Measurements from ENCODE around the gene MSH6. TPM values are rescaled to one million over a fixed set of nuclear protein-coding genes. Genes with fewer than 3 reads are reported as not detected.

The MSH6 gene
- polyA plus RNA-seq, 1 donor from 2014 or later, result 60.3 TPM

GRCh38 chr2:47771211-47771610 is 11.7 kb upstream of the MSH6 start:
- Histone ChIP-seq H3K79me2 (replicated peaks; ENCODE audit: insufficient read depth, low read length) (no peaks in the 10 kb centered on the region), H3K9me2 (ENCODE audit: insufficient read depth, low read length) (no peaks in the 10 kb centered on the region), H3K4me3 (ENCODE audit: low read length) (no peak overlapping the region), H3K36me3 (ENCODE audit: insufficient read depth, low read length) (no peaks in the 10 kb centered on the region), H3K4me2 (ENCODE audit: low read length) (no peak overlapping the region), H3F3A (ENCODE audit: insufficient read depth, low read length, poor library complexity, severe bottlenecking) (no peaks in the 10 kb centered on the region), H3K9me3 (ENCODE audit: low read length) (no peaks in the 10 kb centered on the region), H2AFZ (ENCODE audit: low read depth, low read length) (no peak overlapping the region), H4K20me1 (ENCODE audit: insufficient read depth) (no peaks in the 10 kb centered on the region), H3K9ac (ENCODE audit: low read length) (no peak overlapping the region), H3K27me3 (ENCODE audit: insufficient read depth, low read depth, low read length) (no peaks in the 10 kb centered on the region), H3K27ac (ENCODE audit: low read length) (no peak overlapping the region)
- no peak for TF ChIP-seq CTCF (IDR thresholded peaks at IDR 0.05; ENCODE audit: poor library complexity, severe bottlenecking)
- no peak for TF ChIP-seq EP300 (conservative IDR thresholded peaks at IDR 0.05; ENCODE audit: poor library complexity, severe bottlenecking)
- TF ChIP-seq SMC3 (conservative IDR thresholded peaks at IDR 0.05; ENCODE audit: poor library complexity), result no peak
- no peak for TF ChIP-seq EZH2 (IDR thresholded peaks at IDR 0.05; ENCODE audit: borderline replicate concordance, insufficient read depth, low read length, poor library complexity, severe bottlenecking)
- no peak for TF ChIP-seq POLR2AphosphoS5 (IDR thresholded peaks at IDR 0.05)
- no peak for TF ChIP-seq MXI1 (conservative IDR thresholded peaks at IDR 0.05; ENCODE audit: poor library complexity, severe bottlenecking)
- no peak for TF ChIP-seq TAF1 (IDR thresholded peaks at IDR 0.05; ENCODE audit: low read depth)
- no peak for TF ChIP-seq RAD21 (conservative IDR thresholded peaks at IDR 0.05)
- no peak for TF ChIP-seq REST (IDR thresholded peaks at IDR 0.05; ENCODE audit: borderline replicate concordance)

DNA sequence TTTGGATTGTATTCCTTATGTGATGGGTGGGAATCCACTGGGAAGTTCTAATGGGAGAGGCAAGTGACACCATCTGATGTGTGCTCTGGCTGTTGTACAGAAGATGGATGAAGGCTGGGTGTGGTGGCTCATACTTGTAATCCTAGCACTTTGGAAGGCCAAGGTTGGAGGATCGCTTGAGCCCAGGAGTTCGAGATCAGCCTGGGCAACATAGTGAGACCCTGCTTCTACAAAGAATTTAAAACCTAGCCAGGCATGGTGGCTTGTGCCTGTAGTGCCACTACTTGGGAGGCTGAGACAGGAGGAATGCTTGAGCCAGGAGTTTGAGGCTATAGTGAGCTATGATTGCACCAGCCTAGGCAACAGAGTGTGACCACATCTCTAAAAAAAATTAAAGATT is 10.6 kb upstream of the MSH6 start:
- Histone ChIP-seq H3K4me3 (ENCODE audit: low read length) (no peak overlapping the region), H3K27me3 (ENCODE audit: insufficient read depth, low read depth, low read length) (no peaks in the 10 kb centered on the region)
- no peak for TF ChIP-seq MXI1 (conservative IDR thresholded peaks at IDR 0.05; ENCODE audit: poor library complexity, severe bottlenecking)
- TF ChIP-seq CTCF (IDR thresholded peaks at IDR 0.05; ENCODE audit: poor library complexity, severe bottlenecking), result no peak
- TF ChIP-seq TAF1 (IDR thresholded peaks at IDR 0.05; ENCODE audit: low read depth), result no peak
- no peak for TF ChIP-seq EP300 (conservative IDR thresholded peaks at IDR 0.05; ENCODE audit: poor library complexity, severe bottlenecking)
- TF ChIP-seq RAD21 (conservative IDR thresholded peaks at IDR 0.05), result no peak
- TF ChIP-seq REST (IDR thresholded peaks at IDR 0.05; ENCODE audit: borderline replicate concordance), result no peak
- TF ChIP-seq EZH2 (IDR thresholded peaks at IDR 0.05; ENCODE audit: borderline replicate concordance, insufficient read depth, low read length, poor library complexity, severe bottlenecking), result no peak
- no peak for TF ChIP-seq SMC3 (conservative IDR thresholded peaks at IDR 0.05; ENCODE audit: poor library complexity)
- no peak for TF ChIP-seq POLR2AphosphoS5 (IDR thresholded peaks at IDR 0.05)

More for the DNA sequence above, 10.6 kb upstream of the MSH6 start:
- no peak overlapping the region for H3K4me2 ChIP-seq (ENCODE audit: low read length)
- no peak overlapping the region for H3K27ac ChIP-seq (ENCODE audit: low read length)
- no peaks in the 10 kb centered on the region for H3K9me3 ChIP-seq (ENCODE audit: low read length)
- no peak overlapping the region for H2AFZ ChIP-seq (ENCODE audit: low read depth, low read length)
- H3K79me2 ChIP-seq (replicated peaks; ENCODE audit: insufficient read depth, low read length), result no peaks in the 10 kb centered on the region
- H3F3A ChIP-seq (ENCODE audit: insufficient read depth, low read length, poor library complexity, severe bottlenecking), result no peaks in the 10 kb centered on the region
- no peak overlapping the region for H3K9ac ChIP-seq (ENCODE audit: low read length)
- H4K20me1 ChIP-seq (ENCODE audit: insufficient read depth), result no peaks in the 10 kb centered on the region
- no peaks in the 10 kb centered on the region for H3K9me2 ChIP-seq (ENCODE audit: insufficient read depth, low read length)
- H3K36me3 ChIP-seq (ENCODE audit: insufficient read depth, low read length), result no peaks in the 10 kb centered on the region

All from neural cell (in vitro differentiated cells).